Hepatocyte (in vitro differentiated cells): ENCODE results near the gene CELF4.

Experiments used
- EZH2 ChIP-seq: fragments of 200-600 bp; sonication (generic); IDR thresholded peaks from 2 replicates; pipeline ENCODE4 v1.6.1; 2016; ENCODE audit warnings: antibody characterized with exemption, mild to moderate bottlenecking, borderline replicate concordance
- EZH2phosphoT487 ChIP-seq: fragments of 200-600 bp; sonication (generic); IDR thresholded peaks from one replicate; pipeline ENCODE4 v1.6.1; 2018; ENCODE audit warnings: antibody characterized with exemption, mild to moderate bottlenecking, low read depth, moderate library complexity; ENCODE audit not compliant: unreplicated experiment, severe bottlenecking
- TF ChIP-seq, protein P1 (sequence below): fragments of 200-600 bp; sonication (generic); IDR thresholded peaks from 2 replicates; pipeline ENCODE4 v1.5.1; 2016; ENCODE audit warnings: antibody characterized with exemption, mild to moderate bottlenecking; ENCODE audit not compliant: poor library complexity

DNA sequence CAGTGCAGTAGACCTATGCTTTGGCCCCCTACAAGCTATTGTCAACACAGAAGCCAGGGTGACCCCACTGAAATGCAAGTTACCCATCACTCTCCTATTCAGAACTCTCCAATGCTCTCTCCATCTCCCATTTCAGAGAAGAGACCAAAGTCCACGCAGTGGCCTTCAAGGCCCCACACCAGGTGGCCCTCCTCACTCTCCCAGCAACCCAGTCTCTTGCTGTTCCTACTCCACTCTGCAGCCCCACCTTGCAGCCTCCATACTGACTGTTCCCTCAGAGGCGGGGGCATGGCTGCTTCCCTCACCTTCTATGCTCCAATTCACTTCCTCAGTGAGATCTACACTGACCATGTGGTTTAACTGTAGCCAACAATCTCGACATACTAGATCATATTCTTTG lies 313.3 kb downstream of the CELF4 start:
- TF ChIP-seq, protein P1, sequence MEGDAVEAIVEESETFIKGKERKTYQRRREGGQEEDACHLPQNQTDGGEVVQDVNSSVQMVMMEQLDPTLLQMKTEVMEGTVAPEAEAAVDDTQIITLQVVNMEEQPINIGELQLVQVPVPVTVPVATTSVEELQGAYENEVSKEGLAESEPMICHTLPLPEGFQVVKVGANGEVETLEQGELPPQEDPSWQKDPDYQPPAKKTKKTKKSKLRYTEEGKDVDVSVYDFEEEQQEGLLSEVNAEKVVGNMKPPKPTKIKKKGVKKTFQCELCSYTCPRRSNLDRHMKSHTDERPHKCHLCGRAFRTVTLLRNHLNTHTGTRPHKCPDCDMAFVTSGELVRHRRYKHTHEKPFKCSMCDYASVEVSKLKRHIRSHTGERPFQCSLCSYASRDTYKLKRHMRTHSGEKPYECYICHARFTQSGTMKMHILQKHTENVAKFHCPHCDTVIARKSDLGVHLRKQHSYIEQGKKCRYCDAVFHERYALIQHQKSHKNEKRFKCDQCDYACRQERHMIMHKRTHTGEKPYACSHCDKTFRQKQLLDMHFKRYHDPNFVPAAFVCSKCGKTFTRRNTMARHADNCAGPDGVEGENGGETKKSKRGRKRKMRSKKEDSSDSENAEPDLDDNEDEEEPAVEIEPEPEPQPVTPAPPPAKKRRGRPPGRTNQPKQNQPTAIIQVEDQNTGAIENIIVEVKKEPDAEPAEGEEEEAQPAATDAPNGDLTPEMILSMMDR: no peak
- TF ChIP-seq EZH2phosphoT487 (no peak), EZH2 (no peak)
